Posterior cingulate gyrus (tissue), 11 donors: Measurements from ENCODE around the gene PRX.
A peak's percentile ranks its signal among the peaks of the same experiment; 100 is the strongest.
"Not testable (repeated sequence)": the region's sequence is repeated elsewhere in the genome, so short reads cannot be mapped to it uniquely, and the experiment has no call there.

ENCODE experiments used
- DNase-seq, 10 donors: peaks; one replicate each; pipeline versions ENCODE4 v3.0.0 to v3.0.0-alpha.2; 2020 to 2021; ENCODE audit warnings: mixed read lengths in 3 of 10
- intact Hi-C: fragments of 100-400 bp; cut with DNase I; formaldehyde crosslinking; loops from one replicate; pipeline ENCODE4 v1.15.1; 2023

The PRX gene

DNA sequence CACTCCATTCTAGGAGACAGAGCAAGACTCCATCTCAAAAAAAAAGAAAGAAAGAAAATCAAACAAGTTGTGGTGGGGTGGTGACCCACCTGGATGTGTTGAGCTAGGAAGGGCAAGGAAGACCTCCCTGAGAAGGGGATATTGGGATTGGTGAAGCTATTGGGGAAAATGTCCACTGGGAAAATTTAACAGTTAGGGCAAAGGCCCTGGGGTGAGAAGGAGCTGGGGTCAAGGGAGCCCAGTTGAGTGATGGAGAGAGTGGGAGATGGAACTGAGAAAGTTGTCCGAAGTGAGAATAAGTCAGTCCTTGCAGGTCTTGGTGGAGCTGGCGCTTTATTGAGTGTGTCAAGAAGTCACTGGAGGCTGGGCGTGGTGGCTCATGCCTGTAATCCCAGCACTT, 25.1 kb upstream of the PRX start:
- DNase-seq: no peak

GRCh38 chr19:40433391-40434216, 20.4 kb upstream of the PRX start:
- intact Hi-C loops: no loop called here
- DNase-seq: peak; percentile 64 to 96 (median 72)

More for the DNA sequence above, 25.1 kb upstream of the PRX start:
- intact Hi-C loops: no loop called here

GRCh38 chr19:40432760-40433159, 19.6 kb upstream of the PRX start:
- DNase-seq, intact Hi-C loops: not testable (repeated sequence)

DNA sequence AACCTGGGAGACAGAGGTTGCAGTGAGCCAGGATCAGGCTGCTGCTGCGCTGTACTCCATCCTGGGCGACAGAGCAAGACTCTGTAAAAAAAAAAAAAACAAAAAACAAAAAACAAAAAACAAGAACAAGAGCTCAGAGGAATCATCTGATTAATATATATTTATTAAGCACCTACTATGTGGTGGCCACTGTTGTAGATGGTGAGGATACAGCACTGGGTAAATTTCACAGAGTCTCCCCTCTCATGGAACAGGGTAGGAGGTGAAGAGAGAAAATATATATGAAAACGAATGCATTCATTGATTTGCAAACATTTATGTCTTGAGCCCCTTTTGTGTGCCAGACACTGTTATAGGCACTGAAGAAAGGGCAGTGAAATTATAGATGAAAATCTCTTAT, 18.5 kb upstream of the PRX start:
- intact Hi-C loops: no loop called here
- no peak for DNase-seq

DNA sequence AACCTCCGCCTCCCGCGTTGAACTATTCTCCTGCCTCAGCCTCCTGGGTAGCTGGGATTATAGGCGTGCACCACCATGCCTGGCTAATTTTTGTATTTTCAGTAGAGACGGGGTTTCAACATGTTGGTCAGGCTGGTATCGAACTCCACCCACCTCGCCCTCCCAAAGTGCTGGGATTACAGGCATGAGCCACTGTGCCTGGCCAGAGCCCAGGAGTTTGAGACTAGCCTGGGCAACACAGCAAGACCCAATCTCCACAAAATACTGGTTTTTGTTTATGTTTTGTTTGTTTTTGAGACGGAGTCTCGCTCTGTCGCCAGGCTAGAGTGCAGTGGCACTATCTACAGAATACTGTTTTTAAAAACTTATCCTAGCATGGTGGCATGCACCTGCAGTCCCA, 17.1 kb upstream of the PRX start:
- DNase-seq, intact Hi-C loops: not testable (repeated sequence)

- intact Hi-C loops: loop anchor here (10.0 kb wide), 1 partner anchor 123 kb away; no protein-coding TSS in a partner anchor
Measured at GRCh38 chr19:40428197-40428596, 15.0 kb upstream of the PRX start.

GRCh38 chr19:40425450-40426287, 12.5 kb upstream of the PRX start, which contains the start of gene SERTAD1:
SERTAD1 (minus strand) TSS chr19:40425992; CDS start chr19:40423546, 2,446 bp downstream.
- intact Hi-C loops: loop anchor here (1.0 to 10.0 kb wide), 2 partner anchors 18 to 121 kb away; no protein-coding TSS in a partner anchor
- DNase-seq: peak; percentile 100

More at GRCh38 chr19:40428197-40428596, 15.0 kb upstream of the PRX start:
- DNase-seq: not testable (repeated sequence)

DNA sequence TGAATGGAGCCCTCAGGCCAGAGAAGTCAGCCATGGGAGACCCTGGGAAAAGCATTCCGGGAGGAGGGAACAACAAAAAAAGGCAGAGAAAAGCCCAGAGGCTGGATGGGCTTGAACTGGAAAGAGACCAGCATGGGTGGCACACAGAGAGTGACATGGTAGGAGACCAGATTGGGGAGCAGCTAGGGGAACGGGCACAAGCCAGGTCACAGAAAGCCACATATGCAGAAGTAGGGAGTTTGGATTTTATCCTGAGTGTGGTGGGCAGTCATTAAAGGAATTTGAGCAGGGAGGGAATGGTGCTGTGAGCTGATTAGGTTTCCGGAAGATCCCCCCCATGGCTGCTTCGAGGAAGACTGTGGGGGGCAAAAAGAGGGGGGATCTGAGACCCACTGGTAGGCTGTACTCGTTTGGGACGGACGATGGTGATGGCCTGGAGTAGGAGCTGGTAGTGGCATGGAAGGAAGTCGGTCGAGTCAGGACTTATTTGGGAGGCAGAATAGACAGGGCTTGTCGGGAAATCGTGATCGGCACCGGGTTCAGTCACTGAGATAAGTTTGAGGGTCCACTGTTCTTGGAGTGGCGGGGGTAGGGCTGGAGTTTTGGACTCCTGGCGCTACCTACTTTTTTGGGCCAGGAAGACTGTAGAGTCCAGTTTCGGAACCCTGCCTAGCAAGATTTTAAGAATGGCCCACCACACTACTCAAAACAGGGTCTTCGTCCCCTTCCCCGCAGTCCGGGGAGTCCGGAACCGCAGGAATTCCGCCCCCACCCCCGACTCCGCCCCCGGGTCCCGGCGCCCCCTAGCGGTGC, 11.7 kb upstream of the PRX start:
- intact Hi-C loops: loop anchor here (10.0 kb wide), 1 partner anchor 120 kb away; no protein-coding TSS in a partner anchor
- peak in 3 of 10 donors; percentile 57 to 78 (median 66) for DNase-seq

GRCh38 chr19:40423938-40424337, 10.8 kb upstream of the PRX start:
- no peak for DNase-seq
- intact Hi-C loops: loop anchor here (10.0 kb wide), 1 partner anchor 119 kb away; no protein-coding TSS in a partner anchor

- intact Hi-C loops: loop anchor here (10.0 kb wide), 1 partner anchor 118 kb away; no protein-coding TSS in a partner anchor
Measured at GRCh38 chr19:40422748-40423566, 9.8 kb upstream of the PRX start.

GRCh38 chr19:40421993-40422747, 9.0 kb upstream of the PRX start:
- intact Hi-C loops: loop anchor here (10.0 kb wide), 1 partner anchor 117 kb away; no protein-coding TSS in a partner anchor
- no peak for DNase-seq

More at GRCh38 chr19:40422748-40423566, 9.8 kb upstream of the PRX start:
- DNase-seq: no peak

DNA sequence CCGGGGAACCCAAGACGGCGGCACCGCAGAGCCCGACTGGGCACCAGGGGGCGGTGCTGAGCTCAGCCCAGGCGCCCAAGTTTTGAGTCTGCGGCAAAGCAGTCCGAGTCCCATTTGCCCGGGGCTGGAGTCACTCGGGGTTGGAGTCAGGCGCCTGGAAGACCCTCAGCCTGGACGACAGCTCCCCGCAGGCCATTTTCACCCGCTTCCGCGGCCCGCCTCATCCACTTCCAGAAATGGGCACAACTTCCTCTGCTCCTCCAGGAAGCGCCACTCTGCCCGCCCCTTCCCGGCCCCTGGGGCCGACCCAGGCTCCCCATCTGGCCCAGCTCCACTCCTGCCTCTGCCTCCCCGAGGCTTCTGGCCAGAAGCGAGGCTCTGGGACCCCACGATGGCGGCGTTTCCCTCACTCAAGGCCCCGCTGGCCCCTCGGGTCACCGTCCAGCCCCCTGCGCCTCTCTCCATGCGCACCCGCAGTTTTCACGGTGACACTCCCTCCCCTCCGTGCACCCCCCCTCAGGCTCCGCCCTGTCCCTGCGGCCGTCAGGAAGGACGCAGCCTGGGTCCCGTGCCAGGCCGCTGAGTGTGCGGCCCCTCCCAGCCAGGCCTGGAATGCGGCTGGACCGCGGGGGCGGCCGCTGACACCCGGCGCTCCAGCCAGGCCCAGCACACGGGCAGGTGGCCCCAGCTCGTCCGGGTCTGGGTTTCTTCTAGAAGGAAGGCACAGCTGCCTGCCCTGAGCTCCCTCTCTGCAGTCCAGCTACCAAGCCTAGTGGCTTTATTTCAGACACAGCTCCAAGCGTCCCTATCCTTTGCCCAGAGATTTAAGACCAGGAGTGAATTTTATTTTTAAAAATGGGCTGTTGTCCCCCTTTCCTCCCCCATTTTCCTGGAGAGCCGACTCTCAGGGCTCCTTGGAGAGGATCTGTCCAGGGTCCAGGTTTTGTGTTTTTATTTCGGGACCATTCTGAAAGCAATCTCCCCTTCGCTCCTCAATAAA, 7.9 kb upstream of the PRX start:
- intact Hi-C loops: loop anchor here (10.0 kb wide), 1 partner anchor 116 kb away; no protein-coding TSS in a partner anchor

GRCh38 chr19:40420451-40420765, 7.2 kb upstream of the PRX start:
- no peak for DNase-seq
- intact Hi-C loops: loop anchor here (10.0 kb wide), 1 partner anchor 116 kb away; no protein-coding TSS in a partner anchor

More for the DNA sequence above, 7.9 kb upstream of the PRX start:
- DNase-seq: peak; percentile 74 to 98 (median 83)

- intact Hi-C loops: loop anchor here (10.0 kb wide), 1 partner anchor 115 kb away; no protein-coding TSS in a partner anchor
Measured at GRCh38 chr19:40419780-40420179, 6.6 kb upstream of the PRX start.

DNA sequence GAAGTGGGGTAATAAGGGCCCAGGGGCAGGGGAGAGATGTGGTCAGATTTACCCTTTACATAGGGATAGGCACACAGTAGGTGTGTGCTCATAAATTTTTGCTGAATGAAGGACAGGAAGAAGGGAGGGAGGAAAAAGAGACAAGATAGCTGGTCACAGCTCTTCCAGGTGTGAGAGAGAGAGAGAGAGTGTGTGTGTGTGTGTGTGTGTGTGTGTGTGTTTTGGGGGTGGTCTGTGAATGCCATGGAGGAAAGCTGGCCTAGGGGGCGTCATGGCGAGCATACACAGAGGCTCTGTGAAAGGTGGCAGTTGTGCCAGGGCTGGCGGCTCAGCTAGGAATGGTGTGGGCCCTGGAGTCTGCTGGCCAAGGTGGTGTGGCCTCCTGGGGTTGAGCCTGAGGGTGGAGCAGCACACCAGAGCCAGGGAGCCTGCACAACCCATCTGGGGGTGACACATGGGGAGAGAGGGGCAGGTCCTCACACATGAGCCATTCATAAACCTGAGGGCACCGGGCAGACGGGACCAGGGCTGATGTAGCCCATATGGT, 6.0 kb upstream of the PRX start:
- DNase-seq: peak in 1 of 10 donors; percentile 60
- intact Hi-C loops: no loop called here

More at GRCh38 chr19:40419780-40420179, 6.6 kb upstream of the PRX start:
- no peak for DNase-seq

DNA sequence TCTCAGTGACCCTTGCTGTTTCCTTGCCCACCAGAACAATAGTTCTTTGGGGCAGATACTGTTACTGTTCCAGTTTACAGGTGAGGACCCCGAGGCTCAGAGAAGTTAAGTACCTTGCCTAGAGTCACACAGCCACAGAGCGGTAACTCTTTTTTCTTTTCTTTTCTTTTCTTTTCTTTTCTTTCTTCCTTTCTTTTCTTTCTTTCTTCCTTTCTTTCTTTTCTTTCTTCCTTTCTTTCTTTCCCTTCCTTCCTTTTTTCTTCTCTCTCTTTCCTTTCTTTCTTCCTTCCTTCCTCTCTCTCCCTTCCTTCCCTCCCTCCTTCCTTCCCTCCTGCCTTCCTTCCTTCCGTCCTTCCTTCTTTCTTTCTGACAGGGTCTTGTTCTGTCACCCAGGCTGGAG, 4.9 kb upstream of the PRX start:
- intact Hi-C loops: no loop called here
- DNase-seq: no peak

DNA sequence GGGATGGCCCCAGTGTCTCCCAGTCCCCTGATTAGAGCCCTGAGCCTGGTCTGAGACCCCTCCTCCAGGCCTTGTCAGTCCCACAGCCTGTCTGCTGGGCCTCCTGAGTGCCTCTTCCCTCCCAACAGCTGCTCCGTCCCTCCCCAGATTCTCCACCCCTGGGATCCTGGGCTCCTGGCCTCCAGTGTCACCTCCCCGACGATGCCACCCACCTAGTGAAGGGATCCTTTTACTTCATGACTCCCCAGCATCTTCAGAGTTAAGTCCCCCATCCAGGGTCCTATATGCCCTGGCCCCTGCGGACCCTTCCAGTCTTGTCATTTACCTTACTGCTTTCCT, 4.4 kb upstream of the PRX start:
- DNase-seq: no peak
- intact Hi-C loops: no loop called here
